OCI-LY7 (cell line): ENCODE data around the gene MICAL3. TPM values are rescaled to one million over a fixed set of nuclear protein-coding genes. Genes with fewer than 3 reads are reported as not detected.

ENCODE experiments used
- BruUV-seq: library from RNA; stranded (reverse); fragments of 400-500 nt; replicated peaks from 2 replicates; lab custom pipeline; 2021; lab: Mats Ljungman, UMichigan
- CTCF ChIA-PET: fragments of 300-600 bp; sonication (Branson Sonifier 250); formaldehyde crosslinking; loops from one replicate; lab custom pipeline; 2022; ENCODE audit warnings: antibody characterized with exemption; ENCODE audit not compliant: unreplicated experiment; lab: Charles Lee
- POLR2A ChIA-PET: fragments of 300-600 bp; sonication (Branson Sonifier 250); formaldehyde crosslinking; loops from one replicate; lab custom pipeline; 2022; ENCODE audit warnings: antibody characterized with exemption; lab: Charles Lee
- DNase-seq: peaks from one replicate; pipeline ENCODE4 v3.0.0-alpha.2; 2015; ENCODE audit warnings: low spot score
- H2AFZ ChIP-seq: fragments of 200-600 bp; sonication (generic), shearing (Covaris generic); 2 replicates; pipeline ENCODE4 v1.6.1; 2014; ENCODE audit warnings: mild to moderate bottlenecking, antibody characterized with exemption, low read length, moderate library complexity
- H3K27ac ChIP-seq: fragments of 200-600 bp; sonication (generic); 2 replicates; pipeline ENCODE4 v1.5.1; 2014; ENCODE audit warnings: mixed run types, low read depth, mild to moderate bottlenecking, moderate library complexity, low read length, inconsistent platforms; ENCODE audit not compliant: poor library complexity, severe bottlenecking
- H3K36me3 ChIP-seq: fragments of 200-600 bp; sonication (generic); 2 replicates; pipeline ENCODE4 v1.6.1; 2014; ENCODE audit warnings: mild to moderate bottlenecking, antibody characterized with exemption, low read length, moderate library complexity, mixed read lengths; ENCODE audit not compliant: insufficient read depth
- H3K4me1 ChIP-seq: fragments of 200-600 bp; sonication (generic); 2 replicates; pipeline ENCODE4 v1.5.1; 2014; ENCODE audit warnings: mild to moderate bottlenecking, low read length; ENCODE audit not compliant: insufficient read depth, poor library complexity, severe bottlenecking
- H3K4me2 ChIP-seq: fragments of 200-600 bp; sonication (generic); 2 replicates; pipeline ENCODE4 v1.6.1; 2014; ENCODE audit warnings: mild to moderate bottlenecking, low read length
- H3K4me3 ChIP-seq: fragments of 200-600 bp; sonication (generic); 2 replicates; pipeline ENCODE4 v1.5.1; 2014; ENCODE audit warnings: mild to moderate bottlenecking, low read depth, low read length; ENCODE audit not compliant: poor library complexity, severe bottlenecking
- H3K79me2 ChIP-seq: fragments of 200-600 bp; sonication (generic); 2 replicates; pipeline ENCODE4 v1.6.1; 2016; ENCODE audit warnings: low read depth, mild to moderate bottlenecking, low read length, moderate library complexity, mixed read lengths; ENCODE audit not compliant: insufficient read depth
- H3K9me2 ChIP-seq: fragments of 200-600 bp; sonication (generic); 2 replicates; pipeline ENCODE4 v1.6.1; 2016; ENCODE audit warnings: mild to moderate bottlenecking, low read length, mixed read lengths; ENCODE audit not compliant: insufficient read depth
- H3K9me3 ChIP-seq: fragments of 200-600 bp; sonication (generic); 2 replicates; pipeline ENCODE4 v1.6.1; 2014; ENCODE audit warnings: mild to moderate bottlenecking, mixed run types, low read length, mixed read lengths
- H4K20me1 ChIP-seq: fragments of 200-600 bp; sonication (generic); 2 replicates; pipeline ENCODE4 v1.6.1; 2014; ENCODE audit warnings: mild to moderate bottlenecking, antibody characterized with exemption, low read length, moderate library complexity, mixed read lengths; ENCODE audit not compliant: insufficient read depth
- EZH2phosphoT487 ChIP-seq: fragments of 200-600 bp; sonication (generic); IDR thresholded peaks from 2 replicates; pipeline ENCODE4 v1.6.1; 2018; ENCODE audit warnings: low read depth, borderline replicate concordance, mild to moderate bottlenecking, mixed run types, antibody characterized with exemption, low read length, moderate library complexity, mixed read lengths
- intact Hi-C: fragments of 100-400 bp; cut with micrococcal nuclease; formaldehyde crosslinking; loops from one replicate; pipeline ENCODE4 v1.10.0; 2022; ENCODE audit not compliant: unreplicated experiment
- total RNA-seq, 2 experiments: library from RNA; depleted of rRNA in 1 of 2; stranded (reverse); fragments of >200 nt in 1 of 2; shearing (Covaris generic) in 1 of 2; gene quantifications; 2 replicates each; pipeline ENCODE4 v1.2.3, GENCODE V29; 2014 to 2022
- TF ChIP-seq, protein P1 (sequence below): fragments of 200-600 bp; sonication (generic); conservative IDR thresholded peaks from 2 replicates; pipeline ENCODE4 v1.5.1; 2014; ENCODE audit warnings: mild to moderate bottlenecking, antibody characterized with exemption, low read length, moderate library complexity, mixed read lengths

MICAL3 gene
- total RNA-seq, 2 experiments from 2014 or later, result 80.9 to 210 TPM

GRCh38 chr22:17783773-17784480, 240.4 kb downstream of the MICAL3 start:
- Histone ChIP-seq H2AFZ (no peak overlapping the region), H3K9me3 (no peaks in the 10 kb centered on the region), H3K79me2 (peaks cover 4% of the 10 kb centered on the region; the same call in 1 of the 2 replicates), H3K4me3 (no peak overlapping the region), H3K4me1 (peaks cover 38% of the 10 kb centered on the region), H3K9me2 (no peaks in the 10 kb centered on the region), H4K20me1 (no peaks in the 10 kb centered on the region), H3K27ac (no peak overlapping the region), H3K36me3 (peaks cover 11% of the 10 kb centered on the region; the same call in 1 of the 2 replicates), H3K4me2 (no peak overlapping the region)
- DNase-seq, result no peak
- ChIA-PET POLR2A (interaction anchor here (2.5 kb wide), 1 partner anchor 18 kb away, joined by 6 read pairs; no protein-coding TSS in a partner anchor), CTCF (interaction anchor here (1.2 kb wide), 1 partner anchor 292 kb away, joined by 5 read pairs; no protein-coding TSS in a partner anchor)
- intact Hi-C loops, result no loop called here
- BruUV-seq, result no TSS peak
- TF ChIP-seq, protein P1, sequence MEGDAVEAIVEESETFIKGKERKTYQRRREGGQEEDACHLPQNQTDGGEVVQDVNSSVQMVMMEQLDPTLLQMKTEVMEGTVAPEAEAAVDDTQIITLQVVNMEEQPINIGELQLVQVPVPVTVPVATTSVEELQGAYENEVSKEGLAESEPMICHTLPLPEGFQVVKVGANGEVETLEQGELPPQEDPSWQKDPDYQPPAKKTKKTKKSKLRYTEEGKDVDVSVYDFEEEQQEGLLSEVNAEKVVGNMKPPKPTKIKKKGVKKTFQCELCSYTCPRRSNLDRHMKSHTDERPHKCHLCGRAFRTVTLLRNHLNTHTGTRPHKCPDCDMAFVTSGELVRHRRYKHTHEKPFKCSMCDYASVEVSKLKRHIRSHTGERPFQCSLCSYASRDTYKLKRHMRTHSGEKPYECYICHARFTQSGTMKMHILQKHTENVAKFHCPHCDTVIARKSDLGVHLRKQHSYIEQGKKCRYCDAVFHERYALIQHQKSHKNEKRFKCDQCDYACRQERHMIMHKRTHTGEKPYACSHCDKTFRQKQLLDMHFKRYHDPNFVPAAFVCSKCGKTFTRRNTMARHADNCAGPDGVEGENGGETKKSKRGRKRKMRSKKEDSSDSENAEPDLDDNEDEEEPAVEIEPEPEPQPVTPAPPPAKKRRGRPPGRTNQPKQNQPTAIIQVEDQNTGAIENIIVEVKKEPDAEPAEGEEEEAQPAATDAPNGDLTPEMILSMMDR, result no peak
- no peak for TF ChIP-seq EZH2phosphoT487

- no peak for DNase-seq
- TF ChIP-seq, protein P1, result no peak
- TF ChIP-seq EZH2phosphoT487, result no peak
- Histone ChIP-seq H3K79me2 (peaks cover 11% of the 10 kb centered on the region; the same call in 1 of the 2 replicates), H3K9me3 (no peaks in the 10 kb centered on the region), H3K4me2 (no peak overlapping the region), H2AFZ (no peak overlapping the region), H3K9me2 (no peaks in the 10 kb centered on the region), H3K27ac (no peak overlapping the region), H3K4me3 (no peak overlapping the region), H4K20me1 (no peaks in the 10 kb centered on the region), H3K4me1 (peaks cover 44% of the 10 kb centered on the region), H3K36me3 (peaks cover 5% of the 10 kb centered on the region; the same call in 1 of the 2 replicates)
- CTCF ChIA-PET, result no interaction called here
- intact Hi-C loops, result no loop called here
- BruUV-seq, result no TSS peak
- POLR2A ChIA-PET, result no interaction called here
Measured at GRCh38 chr22:17783312-17783711, 241.0 kb downstream of the MICAL3 start.

DNA sequence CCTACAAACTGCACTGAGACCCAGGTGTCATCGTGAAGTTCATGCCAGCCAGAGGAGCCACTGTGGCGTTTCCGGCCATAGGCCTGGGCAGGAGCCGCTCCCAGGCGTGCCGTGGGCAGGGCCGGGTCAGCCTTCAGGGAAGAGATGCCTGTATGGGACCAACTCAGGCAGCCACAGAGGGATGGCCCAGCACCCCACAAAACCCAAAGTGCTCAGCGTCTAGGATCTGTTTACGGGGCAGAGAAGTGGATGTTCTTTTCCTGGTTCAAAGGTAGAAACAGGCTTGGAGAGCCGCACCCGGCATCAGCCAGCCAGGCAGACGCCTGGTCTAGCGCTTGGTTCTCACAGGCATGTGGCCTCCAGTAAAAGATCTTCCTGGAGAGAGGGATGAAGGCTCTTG, 241.7 kb downstream of the MICAL3 start:
- Histone ChIP-seq H3K27ac (no peak overlapping the region), H3K4me2 (no peak overlapping the region), H3K79me2 (peaks cover 18% of the 10 kb centered on the region; the same call in 1 of the 2 replicates), H2AFZ (no peak overlapping the region), H3K36me3 (no peaks in the 10 kb centered on the region), H3K9me2 (no peaks in the 10 kb centered on the region), H3K4me3 (no peak overlapping the region), H3K4me1 (peaks cover 50% of the 10 kb centered on the region), H3K9me3 (no peaks in the 10 kb centered on the region), H4K20me1 (no peaks in the 10 kb centered on the region)
- POLR2A ChIA-PET, result no interaction called here
- CTCF ChIA-PET, result no interaction called here
- TF ChIP-seq EZH2phosphoT487, result no peak
- TF ChIP-seq, protein P1, result no peak
- BruUV-seq, result no TSS peak
- intact Hi-C loops, result no loop called here
- DNase-seq, result no peak
